GM18873 (cell line): Measurements from ENCODE around the gene SLC4A11.
"Not testable (repeated sequence)": the region's sequence is repeated elsewhere in the genome, so short reads cannot be mapped to it uniquely, and the experiment has no call there.

Experiments used
- ATAC-seq: cut with Tn5 transposase; IDR thresholded peaks from one replicate; pipeline ENCODE4 v1.9.1; 2021; ENCODE audit warnings: mild to moderate bottlenecking, moderate library complexity, moderate number of reproducible peaks; ENCODE audit not compliant: unreplicated experiment, low FRiP score

Gene SLC4A11

GRCh38 chr20:3204124-3204794 is 34.7 kb downstream of the SLC4A11 start, which contains the start of gene DDRGK1:
TSS of gene DDRGK1 (minus strand) at chr20:3204682. CDS start at chr20:3204627, 55 bp downstream.
- ATAC-seq = peak; percentile 66

GRCh38 chr20:3203315-3204123 is 35.5 kb downstream of the SLC4A11 start:
- no peak for ATAC-seq

GRCh38 chr20:3202965-3203314 is 36.0 kb downstream of the SLC4A11 start:
- ATAC-seq = no peak

GRCh38 chr20:3199976-3200755 is 38.8 kb downstream of the SLC4A11 start:
- ATAC-seq = no peak

GRCh38 chr20:3199206-3199605 is 39.8 kb downstream of the SLC4A11 start:
- no peak for ATAC-seq

GRCh38 chr20:3195590-3196237 is 43.3 kb downstream of the SLC4A11 start:
- ATAC-seq = no peak

- no peak for ATAC-seq
These were observed 44.2 kb downstream of the SLC4A11 start for GRCh38 chr20:3194617-3195280.

- no peak for ATAC-seq
These were observed 45.0 kb downstream of the SLC4A11 start for GRCh38 chr20:3193806-3194616.

- ATAC-seq = no peak
These were observed 46.6 kb downstream of the SLC4A11 start for GRCh38 chr20:3192226-3193015.

GRCh38 chr20:3190681-3191111 is 48.3 kb downstream of the SLC4A11 start:
- ATAC-seq = no peak

- ATAC-seq = no peak
These were observed 49.3 kb downstream of the SLC4A11 start for GRCh38 chr20:3189561-3190131.

GRCh38 chr20:3188823-3189413 is 50.1 kb downstream of the SLC4A11 start:
- no peak for ATAC-seq

- not testable (repeated sequence) for ATAC-seq
These were observed 51.1 kb downstream of the SLC4A11 start for GRCh38 chr20:3187861-3188260.

- no peak for ATAC-seq
These were observed 54.9 kb downstream of the SLC4A11 start for GRCh38 chr20:3183896-3184612.

GRCh38 chr20:3182429-3182828 is 56.6 kb downstream of the SLC4A11 start:
- not testable (repeated sequence) for ATAC-seq

- ATAC-seq = no peak
These were observed 57.7 kb downstream of the SLC4A11 start for GRCh38 chr20:3181270-3181669.

- no peak for ATAC-seq
These were observed 58.7 kb downstream of the SLC4A11 start for GRCh38 chr20:3180319-3180718.
